ENCODE measurements around the gene ATP11B.

ATP11B gene

DNA sequence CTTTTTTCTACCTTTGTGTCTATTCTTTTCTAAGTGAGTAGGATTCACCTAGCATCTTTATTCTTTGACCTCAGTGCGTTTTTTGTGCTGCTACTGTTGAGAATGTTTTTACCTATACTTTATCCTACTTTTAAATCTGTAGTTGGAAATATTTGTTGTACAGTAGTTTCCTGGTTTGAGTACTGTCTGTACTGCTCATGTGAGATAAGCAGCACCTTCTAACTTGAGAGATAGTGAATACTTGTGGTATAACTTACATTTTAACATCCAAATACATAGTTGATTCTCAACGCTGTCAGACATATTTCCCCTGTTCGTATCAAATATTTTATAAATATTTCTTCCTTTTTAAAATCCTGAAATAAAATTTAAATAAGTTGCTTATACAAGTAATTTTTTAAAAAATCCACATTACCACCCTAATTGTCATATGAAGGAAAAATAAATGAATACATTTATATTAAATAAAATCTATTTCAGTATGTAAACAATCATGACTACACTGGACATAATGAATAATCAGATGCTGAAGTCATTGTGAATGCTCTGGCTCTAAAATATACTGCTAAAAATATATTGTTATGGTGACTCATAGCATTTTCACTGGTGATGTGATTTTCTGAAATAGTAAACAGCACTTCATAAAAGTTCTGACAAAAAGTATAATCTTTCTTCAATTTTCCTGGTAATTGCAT is 17.4 kb downstream of the ATP11B start:
- in situ Hi-C loops (cut with HindIII; ENCODE audit: low sequenced_read_pairs) = no loop called here

DNA sequence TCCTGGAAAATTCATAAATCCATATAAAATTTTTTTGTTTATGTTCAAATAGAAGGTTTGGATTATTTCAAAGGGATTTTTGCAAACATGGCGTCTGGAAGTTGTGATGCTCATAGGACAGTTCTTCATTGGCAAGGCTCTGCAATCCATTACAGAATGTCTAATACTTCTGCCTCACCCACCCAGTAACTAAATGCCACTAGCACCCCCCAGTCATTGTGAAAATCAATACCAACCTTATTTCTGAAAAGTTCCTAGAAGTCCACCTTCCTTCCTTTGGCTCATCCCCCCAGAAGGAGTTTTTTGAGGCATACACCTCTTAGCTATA is 17.9 kb downstream of the ATP11B start:
- TF ChIP-seq, protein P1, sequence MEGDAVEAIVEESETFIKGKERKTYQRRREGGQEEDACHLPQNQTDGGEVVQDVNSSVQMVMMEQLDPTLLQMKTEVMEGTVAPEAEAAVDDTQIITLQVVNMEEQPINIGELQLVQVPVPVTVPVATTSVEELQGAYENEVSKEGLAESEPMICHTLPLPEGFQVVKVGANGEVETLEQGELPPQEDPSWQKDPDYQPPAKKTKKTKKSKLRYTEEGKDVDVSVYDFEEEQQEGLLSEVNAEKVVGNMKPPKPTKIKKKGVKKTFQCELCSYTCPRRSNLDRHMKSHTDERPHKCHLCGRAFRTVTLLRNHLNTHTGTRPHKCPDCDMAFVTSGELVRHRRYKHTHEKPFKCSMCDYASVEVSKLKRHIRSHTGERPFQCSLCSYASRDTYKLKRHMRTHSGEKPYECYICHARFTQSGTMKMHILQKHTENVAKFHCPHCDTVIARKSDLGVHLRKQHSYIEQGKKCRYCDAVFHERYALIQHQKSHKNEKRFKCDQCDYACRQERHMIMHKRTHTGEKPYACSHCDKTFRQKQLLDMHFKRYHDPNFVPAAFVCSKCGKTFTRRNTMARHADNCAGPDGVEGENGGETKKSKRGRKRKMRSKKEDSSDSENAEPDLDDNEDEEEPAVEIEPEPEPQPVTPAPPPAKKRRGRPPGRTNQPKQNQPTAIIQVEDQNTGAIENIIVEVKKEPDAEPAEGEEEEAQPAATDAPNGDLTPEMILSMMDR (IDR thresholded peaks at IDR 0.05; ENCODE audit: low read depth, low read length, missing control alignments) = no peak
- no peak for DNase-seq (ENCODE audit: low read depth)
- in situ Hi-C loops (cut with HindIII; ENCODE audit: low sequenced_read_pairs) = no loop called here
- no peak overlapping the region for H3K4me3 ChIP-seq (ENCODE audit: low read depth, low read length)

More for the DNA sequence above, 17.4 kb downstream of the ATP11B start:
- H3K4me3 ChIP-seq (ENCODE audit: low read depth, low read length) = no peak overlapping the region
- TF ChIP-seq, protein P1 (IDR thresholded peaks at IDR 0.05; ENCODE audit: low read depth, low read length, missing control alignments) = no peak
- DNase-seq (ENCODE audit: low read depth) = no peak

DNA sequence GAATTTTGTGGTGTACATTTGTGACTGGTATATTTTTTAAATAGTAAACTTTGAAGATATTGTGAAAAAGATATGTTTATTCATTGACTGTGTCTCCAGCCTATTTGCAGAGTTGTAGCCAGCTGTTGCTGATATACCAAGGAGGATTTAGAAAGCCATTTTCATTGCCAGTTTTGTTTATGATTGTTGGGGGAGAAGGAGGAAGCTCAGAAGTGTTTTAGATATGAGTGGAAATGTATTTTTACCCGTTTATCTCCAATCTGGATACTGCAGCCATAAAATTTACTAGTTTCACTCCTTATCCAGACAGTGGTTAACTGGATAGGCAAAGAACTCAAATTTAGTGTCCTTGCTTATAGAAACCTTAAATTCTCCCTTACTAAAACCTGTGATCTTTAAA is 18.8 kb downstream of the ATP11B start:
- in situ Hi-C loops (cut with HindIII; ENCODE audit: low sequenced_read_pairs) = no loop called here
- no peak for DNase-seq (ENCODE audit: low read depth)
- H3K4me3 ChIP-seq (ENCODE audit: low read depth, low read length) = no peak overlapping the region
- TF ChIP-seq, protein P1 (IDR thresholded peaks at IDR 0.05; ENCODE audit: low read depth, low read length, missing control alignments) = no peak

DNA sequence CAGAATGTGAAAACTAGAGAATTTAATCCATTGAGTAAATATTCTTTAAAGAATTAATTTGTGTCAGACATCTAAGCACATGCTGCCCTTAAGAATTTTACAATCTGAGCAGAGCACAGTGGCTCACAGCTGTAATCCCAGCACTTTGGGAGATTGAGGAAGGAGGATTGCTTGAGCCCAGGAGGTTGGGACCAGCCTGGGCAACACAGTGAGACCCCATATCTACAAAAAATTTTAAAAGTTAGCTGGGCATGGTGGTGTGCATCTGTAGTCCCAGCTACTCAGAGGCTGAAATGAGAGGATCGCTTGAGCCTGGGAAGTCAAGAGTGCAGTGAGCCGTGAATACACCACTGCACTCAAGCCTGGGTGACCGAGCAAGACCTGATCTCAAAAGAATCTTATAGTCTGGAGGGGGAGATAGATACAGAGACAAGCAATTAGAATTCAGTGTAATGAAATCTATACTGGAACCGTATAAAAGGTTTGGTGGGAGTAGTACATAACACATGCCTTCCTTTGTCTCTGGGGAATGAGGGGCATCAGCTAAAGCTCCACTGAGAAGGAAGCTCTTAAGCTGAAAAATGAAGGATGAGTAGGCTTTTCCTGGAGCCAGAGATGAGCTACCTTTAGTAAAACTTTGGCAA is 21.2 kb downstream of the ATP11B start:
- no peak overlapping the region for H3K4me3 ChIP-seq (ENCODE audit: low read depth, low read length)
- TF ChIP-seq, protein P1 (IDR thresholded peaks at IDR 0.05; ENCODE audit: low read depth, low read length, missing control alignments) = no peak
- DNase-seq (ENCODE audit: low read depth) = no peak
- in situ Hi-C loops (cut with HindIII; ENCODE audit: low sequenced_read_pairs) = no loop called here

DNA sequence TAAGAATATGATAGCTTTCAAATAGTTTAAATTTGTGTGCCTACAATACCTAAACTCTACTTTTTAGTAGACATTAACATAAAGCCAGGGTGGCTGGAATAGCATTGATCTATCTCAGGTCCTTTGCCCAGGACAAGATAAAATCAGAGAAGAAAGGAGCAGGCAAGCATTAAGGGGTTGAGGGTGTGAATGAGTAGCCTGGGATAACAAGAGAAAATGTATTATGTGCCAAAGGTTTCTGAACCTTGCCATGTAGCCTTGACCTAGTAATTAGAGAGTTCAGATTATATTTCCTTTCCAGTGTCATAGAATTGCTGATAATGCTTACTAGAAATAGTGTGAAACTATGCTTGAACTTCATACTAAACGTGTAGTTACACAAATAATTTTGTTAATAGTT is 22.9 kb downstream of the ATP11B start:
- DNase-seq (ENCODE audit: low read depth) = no peak
- in situ Hi-C loops (cut with HindIII; ENCODE audit: low sequenced_read_pairs) = no loop called here
- H3K4me3 ChIP-seq (ENCODE audit: low read depth, low read length) = no peak overlapping the region
- TF ChIP-seq, protein P1 (IDR thresholded peaks at IDR 0.05; ENCODE audit: low read depth, low read length, missing control alignments) = no peak

DNA sequence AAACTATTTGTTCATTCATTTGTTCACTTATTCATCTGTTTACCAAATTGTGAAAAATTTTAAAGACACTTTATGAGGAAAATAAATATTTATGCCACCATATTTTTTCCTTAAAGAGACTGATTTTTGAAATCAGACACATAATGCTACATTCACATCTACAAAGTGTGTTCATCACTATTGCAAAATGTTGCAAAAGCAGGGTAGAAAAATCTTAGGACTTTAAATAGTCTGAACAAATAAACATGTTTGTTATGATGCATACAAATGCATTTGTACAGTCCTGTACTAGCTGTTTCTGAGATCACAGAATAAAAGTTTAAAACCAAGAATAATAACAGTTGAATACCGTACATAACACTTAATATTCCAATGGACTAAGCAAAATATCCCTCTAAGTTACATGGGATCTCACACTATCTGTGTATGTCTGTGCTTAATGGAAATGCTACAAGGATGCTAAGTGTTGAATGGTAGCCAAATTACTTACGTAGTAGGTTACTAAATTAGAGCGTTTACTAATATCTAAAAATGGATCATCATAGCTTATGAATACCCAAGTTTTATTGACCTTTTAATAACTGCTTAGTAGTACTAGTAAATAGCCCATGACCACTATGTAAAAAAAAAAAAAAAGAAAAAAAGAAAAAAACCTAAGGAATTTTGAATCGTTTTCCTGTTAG is 25.1 kb downstream of the ATP11B start:
- TF ChIP-seq, protein P1 (IDR thresholded peaks at IDR 0.05; ENCODE audit: low read depth, low read length, missing control alignments) = no peak
- in situ Hi-C loops (cut with HindIII; ENCODE audit: low sequenced_read_pairs) = no loop called here
- no peak for DNase-seq (ENCODE audit: low read depth)
- H3K4me3 ChIP-seq (ENCODE audit: low read depth, low read length) = no peak overlapping the region
